Activated CD4-positive, alpha-beta memory T cell treated with anti-CD3 and anti-CD28 coated beads for 36 hours (primary cell): ENCODE data around the gene SCMH1. TPM values are rescaled to one million over a fixed set of nuclear protein-coding genes. Genes with fewer than 3 reads are reported as not detected.

Experiments used
- total RNA-seq, 2 experiments: library from RNA; stranded (reverse); gene quantifications; one replicate each; pipeline ENCODE4 v1.2.3, GENCODE V29; 2021

The SCMH1 gene
- total RNA-seq, 2 experiments from 2014 or later, result 17.7 to 20.7 TPM

Other genes with a start within 250 kb of the SCMH1 start
- gene SLFNL1, start 220.6 kb downstream of the SCMH1 start, total RNA-seq, result under 1 TPM in 1 of 2 experiments, not detected in 1; 0.07 TPM
- under 1 TPM; 0.19 TPM for gene FOXO6, start 119.1 kb upstream of the SCMH1 start, total RNA-seq
- gene EDN2, start 242.4 kb upstream of the SCMH1 start, total RNA-seq, result not detected